ENCODE data around the gene KPNA6.
A peak's percentile ranks its signal among the peaks of the same experiment; 100 is the strongest.

The KPNA6 gene

GRCh38 chr1:32221581-32221979 lies 113.7 kb downstream of the KPNA6 start:
- DNase-seq = no peak

- peak; percentile 85 for DNase-seq
These were observed 114.3 kb downstream of the KPNA6 start, which contains the start of the genes EIF3I and TMEM234 for GRCh38 chr1:32221980-32222755. TSS of gene EIF3I (plus strand) at chr1:32222407. CDS start at chr1:32222442, 35 bp downstream. TSS of gene TMEM234 (minus strand) at chr1:32222353. CDS start at chr1:32222322, 31 bp downstream.

GRCh38 chr1:32223683-32224082 lies 115.8 kb downstream of the KPNA6 start:
- no peak for DNase-seq

- DNase-seq = no peak
These were observed 116.4 kb downstream of the KPNA6 start for GRCh38 chr1:32224285-32224684.
